Measurements from ENCODE around the gene CUL1. TPM values are rescaled to one million over a fixed set of nuclear protein-coding genes. Genes with fewer than 3 reads are reported as not detected.

Gene CUL1
- total RNA-seq, 2 experiments from 2014 or later, result 40.5 to 56.6 TPM

DNA sequence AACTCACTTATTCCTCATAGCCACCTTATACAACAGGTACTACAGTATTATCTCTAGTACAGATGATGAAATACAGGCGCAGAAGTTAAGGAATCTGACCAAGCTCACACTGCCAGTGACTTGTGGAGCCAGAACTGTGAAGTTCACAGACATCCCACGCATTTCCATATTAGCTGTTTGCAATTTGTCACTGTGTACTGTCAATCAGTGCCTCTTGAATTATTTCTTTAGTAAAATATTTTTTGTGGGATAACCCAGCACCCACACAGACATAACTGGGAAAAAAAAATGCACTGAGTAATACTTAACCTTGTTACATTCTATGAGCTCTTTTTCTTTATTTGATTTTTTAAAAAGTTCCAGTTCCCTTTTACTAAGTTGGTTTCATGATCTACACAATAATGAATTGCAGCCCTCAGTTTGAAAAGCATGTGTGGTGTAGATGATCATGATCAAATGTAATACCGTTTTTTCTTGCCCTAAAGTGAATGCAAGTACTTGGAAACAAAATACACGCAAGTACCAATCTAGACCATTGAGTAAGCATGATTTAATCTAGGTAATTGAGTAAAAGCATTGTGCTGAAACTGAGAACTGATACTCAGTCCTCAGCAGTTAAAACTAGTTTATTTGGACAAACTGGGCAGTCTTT lies 14.1 kb downstream of the CUL1 start:
- intact Hi-C loops (cut with micrococcal nuclease; ENCODE audit: unreplicated experiment), result loop anchor here (5.0 kb wide), 1 partner anchor 1654 kb away; the partner anchor contains the start of gene REPIN1
- no peak for TF ChIP-seq EZH2phosphoT487 (IDR thresholded peaks at IDR 0.05; ENCODE audit: borderline replicate concordance, low read depth, low read length)
- TF ChIP-seq CTCF (conservative IDR thresholded peaks at IDR 0.05; ENCODE audit: low read length), result no peak
- ChIA-PET POLR2A (interaction anchor here (0.5 to 2.9 kb wide), 11 partner anchors 9 to 347 kb away, joined by 3 to 17 read pairs (median 3); partner anchors contain the start of gene CUL1), CTCF (ENCODE audit: unreplicated experiment) (no interaction called here)
- H3K9me3 ChIP-seq (ENCODE audit: low read length), result no peaks in the 10 kb centered on the region
- peak overlapping the region; percentile 43 for H3K27ac ChIP-seq (ENCODE audit: low read depth, low read length, poor library complexity, severe bottlenecking)
- DNase-seq (ENCODE audit: low spot score), result peak; percentile 23
- BruUV-seq (replicated peaks), result no TSS peak
- peaks cover 5% of the 10 kb centered on the region; the same call in 1 of the 2 replicates for H3K36me3 ChIP-seq (ENCODE audit: insufficient read depth, low read length)
- peaks cover 64% of the 10 kb centered on the region for H3K4me1 ChIP-seq (ENCODE audit: insufficient read depth, low read length, poor library complexity, severe bottlenecking)
- peak overlapping the region; percentile 66 for H3K4me2 ChIP-seq (ENCODE audit: low read length)
- no peaks in the 10 kb centered on the region for H3K9me2 ChIP-seq (ENCODE audit: insufficient read depth, low read length)
- no peak overlapping the region for H2AFZ ChIP-seq (ENCODE audit: low read length)
- H3K4me3 ChIP-seq (ENCODE audit: low read depth, low read length, poor library complexity, severe bottlenecking), result no peak overlapping the region
- H3K79me2 ChIP-seq (ENCODE audit: insufficient read depth, low read depth, low read length), result peaks cover 100% of the 10 kb centered on the region
- H4K20me1 ChIP-seq (ENCODE audit: insufficient read depth, low read length), result peaks cover 86% of the 10 kb centered on the region

GRCh38 chr7:148714498-148714897 lies 15.8 kb downstream of the CUL1 start:
- no peaks in the 10 kb centered on the region for H3K9me2 ChIP-seq (ENCODE audit: insufficient read depth, low read length)
- peak overlapping the region; percentile 16 for H3K27ac ChIP-seq (ENCODE audit: low read depth, low read length, poor library complexity, severe bottlenecking)
- peaks cover 100% of the 10 kb centered on the region for H3K79me2 ChIP-seq (ENCODE audit: insufficient read depth, low read depth, low read length)
- peaks cover 5% of the 10 kb centered on the region; the same call in 1 of the 2 replicates for H3K36me3 ChIP-seq (ENCODE audit: insufficient read depth, low read length)
- no peak for DNase-seq (ENCODE audit: low spot score)
- no TSS peak for BruUV-seq (replicated peaks)
- H2AFZ ChIP-seq (ENCODE audit: low read length), result no peak overlapping the region
- H4K20me1 ChIP-seq (ENCODE audit: insufficient read depth, low read length), result peaks cover 85% of the 10 kb centered on the region
- ChIA-PET POLR2A (no interaction called here), CTCF (ENCODE audit: unreplicated experiment) (no interaction called here)
- TF ChIP-seq CTCF (conservative IDR thresholded peaks at IDR 0.05; ENCODE audit: low read length) (no peak), EZH2phosphoT487 (IDR thresholded peaks at IDR 0.05; ENCODE audit: borderline replicate concordance, low read depth, low read length) (no peak)
- intact Hi-C loops (cut with micrococcal nuclease; ENCODE audit: unreplicated experiment), result loop anchor here (2.0 to 5.0 kb wide), 2 partner anchors 14 to 1653 kb away; partner anchors contain the start of gene REPIN1
- H3K4me2 ChIP-seq (ENCODE audit: low read length), result peak overlapping the region; percentile 67
- peaks cover 64% of the 10 kb centered on the region for H3K4me1 ChIP-seq (ENCODE audit: insufficient read depth, low read length, poor library complexity, severe bottlenecking)
- H3K4me3 ChIP-seq (ENCODE audit: low read depth, low read length, poor library complexity, severe bottlenecking), result no peak overlapping the region
- no peaks in the 10 kb centered on the region for H3K9me3 ChIP-seq (ENCODE audit: low read length)

DNA sequence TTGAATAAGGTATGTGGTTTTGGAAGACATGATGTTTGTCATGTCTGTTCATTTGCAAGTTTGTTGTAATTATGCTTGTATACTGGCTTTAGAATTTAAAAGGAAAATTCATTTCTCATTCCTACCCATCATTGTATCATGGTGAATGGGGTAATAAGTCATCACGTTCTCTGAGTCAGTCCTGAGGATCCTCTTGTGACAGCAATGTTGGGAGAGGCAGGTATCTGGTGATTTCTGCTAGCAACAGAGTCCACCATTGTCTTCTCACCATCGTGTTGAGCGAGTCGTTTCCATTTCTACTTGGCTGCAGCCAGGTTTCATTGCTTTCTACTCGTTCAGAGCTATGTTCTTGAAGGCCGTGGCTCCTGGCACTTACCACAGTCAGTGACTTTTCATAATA lies 16.3 kb downstream of the CUL1 start:
- Histone ChIP-seq H3K4me3 (ENCODE audit: low read depth, low read length, poor library complexity, severe bottlenecking) (peak overlapping the region; percentile 27), H3K4me1 (ENCODE audit: insufficient read depth, low read length, poor library complexity, severe bottlenecking) (peaks cover 64% of the 10 kb centered on the region), H2AFZ (ENCODE audit: low read length) (no peak overlapping the region), H3K79me2 (ENCODE audit: insufficient read depth, low read depth, low read length) (peaks cover 100% of the 10 kb centered on the region), H3K27ac (ENCODE audit: low read depth, low read length, poor library complexity, severe bottlenecking) (peak overlapping the region; percentile 38), H3K9me2 (ENCODE audit: insufficient read depth, low read length) (no peaks in the 10 kb centered on the region), H3K36me3 (ENCODE audit: insufficient read depth, low read length) (peaks cover 5% of the 10 kb centered on the region; the same call in 1 of the 2 replicates), H4K20me1 (ENCODE audit: insufficient read depth, low read length) (peaks cover 85% of the 10 kb centered on the region), H3K4me2 (ENCODE audit: low read length) (peak overlapping the region; percentile 67), H3K9me3 (ENCODE audit: low read length) (no peaks in the 10 kb centered on the region)
- intact Hi-C loops (cut with micrococcal nuclease; ENCODE audit: unreplicated experiment), result loop anchor here (2.0 kb wide), 1 partner anchor 14 kb away; no protein-coding TSS in a partner anchor
- BruUV-seq (replicated peaks), result no TSS peak
- DNase-seq (ENCODE audit: low spot score), result peak; percentile 12
- ChIA-PET CTCF (ENCODE audit: unreplicated experiment) (interaction anchor here (0.6 kb wide), 1 partner anchor 138 kb away, joined by 15 read pairs; no protein-coding TSS in a partner anchor), POLR2A (interaction anchor here (0.6 kb wide), 1 partner anchor 746 kb away, joined by 8 read pairs; no protein-coding TSS in a partner anchor)
- no peak for TF ChIP-seq EZH2phosphoT487 (IDR thresholded peaks at IDR 0.05; ENCODE audit: borderline replicate concordance, low read depth, low read length)
- no peak for TF ChIP-seq CTCF (conservative IDR thresholded peaks at IDR 0.05; ENCODE audit: low read length)

All from OCI-LY7 (cell line).